HG02852 (cell line): ENCODE measurements around the gene MYLK3.

Experiments used
- ATAC-seq: cut with Tn5 transposase; IDR thresholded peaks from one replicate; pipeline ENCODE4 v1.9.1; 2021; ENCODE audit warnings: mild to moderate bottlenecking, moderate library complexity; ENCODE audit not compliant: unreplicated experiment

Gene MYLK3

DNA sequence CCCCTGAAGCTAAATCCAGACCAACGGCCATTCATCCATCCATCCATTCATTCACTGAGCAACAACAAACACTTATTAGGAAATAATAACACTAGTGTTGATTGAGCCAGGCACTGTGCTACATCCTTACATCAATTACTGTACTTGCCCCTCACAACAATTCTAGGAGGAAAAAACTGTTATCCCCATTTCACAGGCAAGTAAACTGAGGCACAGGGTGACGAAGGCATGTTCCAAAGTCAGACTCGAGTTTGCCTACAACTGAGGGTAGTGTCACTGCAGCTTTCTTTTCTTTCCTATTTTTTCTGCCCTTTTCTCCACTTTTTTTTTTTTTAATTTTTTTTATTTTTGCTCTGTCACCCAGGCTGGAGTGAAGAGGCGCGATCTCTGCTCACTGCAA, 11.2 kb upstream of the MYLK3 start:
- no peak for ATAC-seq

DNA sequence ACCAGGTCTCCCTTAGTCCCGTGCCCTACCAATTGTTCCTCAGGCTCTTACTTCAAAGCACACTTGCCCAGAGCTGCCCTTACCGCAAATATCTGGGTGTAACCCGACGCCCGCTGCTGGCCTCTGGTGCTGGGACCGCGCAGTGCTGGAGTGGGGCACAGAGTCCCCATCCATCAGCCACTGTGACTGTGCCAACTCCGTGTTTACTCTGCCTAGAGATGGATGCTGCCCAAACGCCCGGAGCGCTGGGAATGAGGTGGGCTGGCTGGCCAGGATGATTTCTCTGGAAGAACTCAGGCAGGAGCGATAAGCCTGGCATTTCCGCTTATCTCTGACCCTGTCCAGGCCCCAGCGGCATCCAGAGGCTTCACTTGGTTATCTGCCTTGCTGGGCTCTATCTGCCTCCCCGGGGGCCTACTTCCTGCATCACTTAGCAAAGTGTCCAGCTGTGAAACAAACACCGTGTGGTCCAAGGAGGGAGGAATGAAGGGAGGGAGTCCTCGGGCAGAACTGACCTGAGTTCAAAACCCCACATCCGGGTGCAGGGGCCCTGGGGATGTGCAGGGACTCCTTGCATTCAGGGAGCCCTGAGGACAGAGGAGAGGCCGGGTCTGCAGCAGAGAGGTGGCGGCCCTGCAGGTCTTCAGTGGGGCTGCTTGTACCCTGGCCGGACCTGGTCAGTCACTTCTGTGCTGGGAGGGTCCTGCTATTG, 9.4 kb upstream of the MYLK3 start:
- ATAC-seq: no peak

DNA sequence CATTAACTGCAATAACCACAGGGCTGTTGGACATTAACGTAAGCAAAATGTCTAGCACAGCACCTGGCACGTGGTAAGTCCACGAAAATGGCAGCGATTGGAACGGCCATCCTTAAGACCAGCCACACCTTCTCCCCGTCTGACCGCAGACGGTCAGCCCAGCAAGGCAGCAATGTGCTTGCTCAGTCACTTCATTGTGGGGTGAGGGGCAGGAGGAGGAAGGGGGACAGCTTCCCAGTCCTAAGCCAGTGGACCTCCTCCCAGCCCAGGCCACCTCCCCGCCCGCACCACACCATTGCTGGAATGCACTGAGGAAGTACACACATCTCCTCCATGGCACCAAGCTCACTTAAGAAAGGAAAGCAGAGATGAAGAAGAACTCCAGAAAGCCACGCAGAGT, 8.6 kb upstream of the MYLK3 start:
- ATAC-seq: no peak

DNA sequence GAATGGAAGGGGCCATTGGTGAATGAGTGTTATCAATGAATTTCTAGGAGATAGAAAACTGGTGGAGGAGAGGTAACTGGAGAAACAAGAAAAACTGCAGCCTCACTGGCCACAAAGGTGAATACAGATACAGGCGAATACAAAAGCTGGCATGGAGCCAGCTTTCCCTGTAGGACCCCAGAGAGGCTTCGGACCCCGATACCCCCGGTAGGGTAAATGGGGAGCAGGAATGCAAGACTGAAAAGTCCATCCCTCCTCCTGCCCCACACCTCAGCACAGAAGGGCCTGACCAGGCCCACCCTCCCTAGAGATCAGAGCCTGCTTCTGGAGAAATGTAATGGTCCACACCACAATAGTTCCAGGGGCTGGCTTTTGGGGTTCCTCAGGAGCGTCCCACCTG, 4.9 kb upstream of the MYLK3 start:
- ATAC-seq: no peak

DNA sequence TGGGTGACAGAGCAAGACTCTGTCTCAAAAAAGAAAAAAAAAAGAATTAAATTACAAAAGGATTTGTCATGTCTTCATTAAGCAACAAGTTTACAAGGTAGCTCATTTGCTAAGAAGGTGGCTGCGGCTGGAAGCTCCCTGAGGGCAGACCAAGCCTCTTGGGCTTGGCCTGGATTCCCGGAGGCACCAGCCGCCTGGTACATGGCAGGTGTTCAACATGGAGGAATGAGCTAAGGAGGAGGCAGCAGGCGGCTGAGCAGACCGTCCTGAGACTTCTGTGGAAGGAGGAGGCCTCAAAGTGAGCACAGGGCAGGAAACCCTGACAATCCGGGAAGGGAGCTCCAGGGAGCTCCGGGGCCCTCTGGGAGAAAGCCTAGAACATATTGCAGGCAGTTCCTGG, 3.2 kb upstream of the MYLK3 start:
- ATAC-seq: no peak

DNA sequence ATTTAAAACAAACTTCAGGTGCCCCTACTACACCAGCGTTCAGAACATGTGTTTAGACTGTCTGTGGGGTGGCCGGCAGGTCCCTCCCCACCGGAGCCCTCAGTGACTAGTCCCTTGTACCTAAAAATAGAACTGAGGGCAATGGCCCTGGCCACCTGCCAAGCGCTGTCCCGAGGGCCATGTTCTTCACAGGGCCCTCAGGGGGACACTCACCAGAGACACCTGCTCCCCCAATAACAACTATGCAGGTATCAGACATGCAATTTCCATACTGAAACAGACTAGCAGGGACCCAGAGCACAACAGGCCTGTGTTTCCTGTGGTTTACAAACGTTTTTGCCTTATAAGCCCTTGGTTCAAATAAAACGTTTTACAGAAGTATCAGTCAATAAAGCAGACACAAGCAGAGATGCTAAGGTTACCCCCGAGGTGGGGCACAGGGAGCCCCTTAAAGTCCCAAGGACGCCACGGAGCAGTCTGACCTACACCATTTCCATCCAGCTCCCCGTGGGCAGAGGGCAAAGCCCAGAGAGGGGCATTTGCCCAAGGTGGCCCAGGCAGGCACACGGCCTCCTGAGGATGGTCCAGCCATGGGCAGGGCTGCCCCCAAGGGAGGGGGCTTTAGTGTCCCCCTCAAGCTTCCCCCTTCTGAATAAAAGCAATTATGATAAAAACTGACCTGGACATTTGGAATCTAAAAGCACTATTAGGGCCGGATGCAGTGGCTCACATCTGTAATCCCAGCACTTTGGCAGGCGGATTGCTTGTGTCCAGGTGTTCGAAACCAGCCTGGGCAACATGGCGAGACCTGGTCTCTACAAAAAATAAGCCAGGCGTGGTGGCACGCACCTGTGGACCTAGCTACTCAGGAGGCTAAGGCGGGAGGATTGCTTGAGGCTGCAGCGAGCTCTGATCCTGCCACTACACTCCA, 896 bp upstream of the MYLK3 start:
- peak; percentile 64 for ATAC-seq

DNA sequence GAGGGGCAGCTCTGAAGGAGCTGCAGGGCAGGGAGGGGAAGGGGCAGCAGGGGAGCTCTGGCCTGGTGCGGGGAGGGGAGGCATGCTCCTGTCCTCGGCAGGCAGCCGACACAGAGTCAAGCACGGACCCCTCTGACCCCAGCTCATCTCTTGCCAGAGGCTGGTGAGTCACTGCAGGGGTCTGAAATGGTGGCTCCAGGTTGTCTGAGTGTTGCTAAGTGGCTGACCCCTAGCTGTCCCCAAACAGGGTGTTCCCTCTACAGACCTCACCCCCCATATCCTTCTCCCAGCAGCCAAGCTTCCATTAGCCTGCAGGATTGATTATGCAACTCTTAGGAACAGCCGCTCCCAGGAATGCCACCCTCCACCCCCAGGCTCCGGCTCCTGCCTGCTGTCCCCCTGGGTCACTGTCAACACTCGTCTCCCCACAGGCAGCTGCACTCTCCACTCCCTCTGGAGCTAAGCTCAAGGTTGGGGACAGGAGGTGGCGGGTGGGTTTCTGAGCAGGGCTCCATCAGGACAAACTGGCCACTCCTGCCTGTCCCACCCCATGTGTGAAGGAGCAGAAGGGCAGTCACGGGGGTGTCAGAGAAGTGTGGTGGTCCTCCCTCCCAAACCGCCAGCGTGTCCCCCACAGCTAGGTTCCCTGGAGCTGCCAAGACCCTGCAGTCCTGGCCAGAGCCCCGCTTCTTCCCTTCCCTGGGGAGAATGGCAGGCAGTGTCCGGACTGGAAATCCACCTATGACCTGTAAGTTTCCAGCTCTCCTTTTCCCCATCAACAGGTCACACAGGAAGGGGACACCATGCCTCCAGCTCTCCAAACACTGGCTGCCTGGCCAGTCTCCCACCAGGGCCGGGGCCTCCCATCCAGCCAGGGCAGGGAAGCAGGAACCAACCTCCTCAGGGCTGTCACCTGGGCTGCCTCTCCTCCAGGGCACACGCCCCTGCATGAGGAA, 1.0 kb downstream of the MYLK3 start:
- no peak for ATAC-seq

DNA sequence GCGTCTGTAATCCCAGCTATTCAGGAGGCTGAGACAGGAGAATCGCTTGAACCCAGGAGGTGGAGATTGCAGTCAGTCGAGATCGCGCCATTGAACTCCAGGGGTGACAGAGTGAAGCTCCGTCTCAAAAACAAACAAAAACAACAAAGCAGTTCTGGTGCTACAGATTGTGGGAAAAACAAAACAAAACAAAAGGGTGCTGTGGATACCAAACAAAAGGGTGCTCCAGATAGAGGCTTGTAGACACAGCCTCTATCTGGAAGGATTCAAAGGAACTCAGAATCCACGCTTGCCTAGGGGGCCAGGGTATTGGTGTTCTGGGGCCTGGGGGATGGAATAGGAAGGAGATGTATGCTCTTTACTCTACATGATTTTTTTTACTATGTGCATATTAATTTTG, 2.5 kb downstream of the MYLK3 start:
- ATAC-seq: no peak

DNA sequence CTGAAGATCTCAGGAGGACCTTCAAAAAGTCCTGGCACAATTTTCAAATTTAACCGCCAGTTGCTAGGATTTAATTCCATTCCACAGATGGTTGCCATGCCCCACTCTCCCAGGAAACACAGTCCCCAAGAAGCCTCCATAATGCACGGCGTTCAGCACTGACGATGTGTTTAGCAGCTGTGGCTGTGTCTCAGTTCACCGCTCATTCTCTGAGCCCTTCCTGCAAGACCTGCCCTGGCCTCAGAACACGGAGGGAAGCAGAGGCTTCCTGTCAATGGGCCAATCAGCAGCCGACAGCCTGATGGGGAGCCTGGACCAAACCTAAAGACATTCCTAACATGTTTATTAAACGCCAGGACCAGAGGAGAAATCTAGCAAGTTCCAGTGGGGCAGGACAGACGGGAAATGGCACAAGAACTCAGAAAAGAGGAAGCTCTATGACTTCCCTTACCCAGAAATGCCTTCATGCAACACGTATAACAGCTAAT, 4.9 kb downstream of the MYLK3 start:
- ATAC-seq: peak; percentile 64

DNA sequence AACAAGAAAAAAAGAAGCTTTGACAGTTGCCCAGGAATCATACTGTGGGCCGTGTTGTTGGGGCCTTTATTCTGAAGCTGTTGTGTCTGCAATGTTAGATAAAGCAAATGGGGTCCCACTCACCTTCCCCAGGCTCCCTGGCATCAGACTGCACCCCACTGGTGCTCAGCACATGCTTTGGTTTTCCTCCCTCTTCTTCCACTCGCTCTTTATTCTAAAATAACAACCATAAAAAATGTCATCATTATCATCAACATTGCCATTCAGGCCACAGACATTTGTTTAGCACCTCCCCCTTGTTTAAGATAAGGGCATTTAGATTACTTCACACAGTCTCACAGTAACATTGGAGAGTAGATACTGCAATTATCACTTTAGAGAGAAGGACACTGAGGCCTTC, 8.2 kb downstream of the MYLK3 start:
- ATAC-seq: no peak

DNA sequence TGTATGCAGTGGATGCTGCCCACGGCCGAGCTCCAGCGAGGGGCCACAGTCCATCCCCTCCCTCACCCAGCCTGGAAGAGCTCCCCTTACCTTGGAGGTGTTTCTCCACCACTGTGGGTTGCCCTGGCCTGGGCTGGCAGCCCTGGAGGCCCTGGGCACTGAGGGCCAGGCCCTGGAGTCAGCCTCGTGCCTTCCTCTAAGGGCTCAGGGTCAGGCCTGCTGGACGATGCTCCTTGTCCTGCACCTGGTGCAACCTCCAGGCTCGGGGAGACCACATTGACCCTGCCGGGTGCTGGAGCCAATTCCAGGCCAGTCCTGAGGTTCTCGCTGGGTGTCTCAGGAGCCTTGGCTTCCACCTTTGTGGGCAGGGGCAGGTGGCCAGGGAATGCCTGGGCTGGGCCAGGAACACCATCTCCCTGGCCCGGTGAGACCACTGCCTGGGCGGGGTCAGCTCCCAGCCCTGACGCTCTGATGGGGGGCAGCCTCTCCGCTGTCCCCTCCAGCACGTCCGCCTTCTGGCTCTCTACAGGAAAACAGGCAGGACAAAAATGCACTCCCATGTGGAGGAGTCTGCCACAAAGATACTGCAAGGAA, 10.4 kb downstream of the MYLK3 start:
- no peak for ATAC-seq

DNA sequence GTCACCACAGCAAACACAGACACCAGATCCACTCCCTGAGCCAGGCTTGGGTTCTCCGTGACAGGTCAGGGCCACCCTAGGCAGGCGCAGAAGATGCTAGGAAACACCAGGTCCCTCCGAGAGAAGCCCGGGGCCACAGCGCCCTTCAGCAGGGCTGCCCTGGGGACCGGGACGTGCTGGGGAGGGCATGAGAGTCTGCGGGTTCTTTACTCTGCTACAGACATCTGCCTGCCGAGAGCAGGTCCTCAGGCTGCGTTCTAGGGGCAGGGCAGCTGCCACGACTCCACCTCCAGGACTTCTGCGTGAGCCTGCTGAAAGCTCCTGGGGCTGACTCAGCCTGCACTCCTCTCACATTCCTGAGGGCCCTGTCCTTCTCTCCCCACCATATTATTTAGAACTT, 11.4 kb downstream of the MYLK3 start:
- no peak for ATAC-seq

DNA sequence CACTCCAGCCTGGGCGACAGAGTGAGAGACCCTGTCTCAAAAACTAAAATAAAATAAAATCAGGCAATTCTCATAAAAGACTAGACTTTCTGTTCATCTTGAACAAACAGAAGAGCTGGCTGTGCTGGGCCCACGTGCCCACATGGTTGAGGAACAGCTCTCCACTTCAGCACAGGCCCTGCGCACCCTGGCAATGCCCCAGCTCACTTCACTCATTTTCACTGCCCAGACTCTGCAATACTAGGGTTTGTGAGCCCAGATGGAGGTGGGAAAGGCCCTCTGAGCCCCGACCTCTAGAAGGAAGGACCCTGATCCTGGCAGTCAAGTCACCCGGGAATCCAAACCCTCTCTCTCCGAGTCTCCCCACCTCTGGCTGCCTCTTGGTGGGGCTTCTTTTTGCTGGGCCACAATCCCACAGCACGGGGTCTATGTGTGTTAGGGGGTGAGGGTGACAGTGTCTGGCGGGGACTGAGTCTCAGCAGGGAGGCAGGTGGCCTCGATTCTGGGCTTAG, 14.8 kb downstream of the MYLK3 start:
- ATAC-seq: no peak

DNA sequence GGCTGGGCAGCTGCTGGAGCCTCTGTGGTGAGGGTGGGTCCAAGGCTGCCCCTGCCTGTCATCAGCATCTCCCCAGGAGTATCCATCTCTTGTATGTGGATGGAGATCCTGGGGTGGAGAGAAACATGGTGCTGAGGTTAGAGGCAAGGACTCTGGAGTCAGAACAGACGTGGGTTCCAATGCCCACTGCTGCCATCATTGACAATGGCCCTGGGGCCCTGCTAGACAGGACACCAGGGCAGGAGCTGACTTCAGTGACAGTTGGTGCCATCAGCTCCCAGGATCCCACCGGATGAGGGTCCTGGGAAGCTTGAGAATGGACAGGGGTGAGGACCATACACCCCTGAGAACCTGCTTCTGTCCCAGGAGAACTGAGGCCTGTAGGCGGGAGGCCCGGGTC, 15.6 kb downstream of the MYLK3 start:
- ATAC-seq: no peak

DNA sequence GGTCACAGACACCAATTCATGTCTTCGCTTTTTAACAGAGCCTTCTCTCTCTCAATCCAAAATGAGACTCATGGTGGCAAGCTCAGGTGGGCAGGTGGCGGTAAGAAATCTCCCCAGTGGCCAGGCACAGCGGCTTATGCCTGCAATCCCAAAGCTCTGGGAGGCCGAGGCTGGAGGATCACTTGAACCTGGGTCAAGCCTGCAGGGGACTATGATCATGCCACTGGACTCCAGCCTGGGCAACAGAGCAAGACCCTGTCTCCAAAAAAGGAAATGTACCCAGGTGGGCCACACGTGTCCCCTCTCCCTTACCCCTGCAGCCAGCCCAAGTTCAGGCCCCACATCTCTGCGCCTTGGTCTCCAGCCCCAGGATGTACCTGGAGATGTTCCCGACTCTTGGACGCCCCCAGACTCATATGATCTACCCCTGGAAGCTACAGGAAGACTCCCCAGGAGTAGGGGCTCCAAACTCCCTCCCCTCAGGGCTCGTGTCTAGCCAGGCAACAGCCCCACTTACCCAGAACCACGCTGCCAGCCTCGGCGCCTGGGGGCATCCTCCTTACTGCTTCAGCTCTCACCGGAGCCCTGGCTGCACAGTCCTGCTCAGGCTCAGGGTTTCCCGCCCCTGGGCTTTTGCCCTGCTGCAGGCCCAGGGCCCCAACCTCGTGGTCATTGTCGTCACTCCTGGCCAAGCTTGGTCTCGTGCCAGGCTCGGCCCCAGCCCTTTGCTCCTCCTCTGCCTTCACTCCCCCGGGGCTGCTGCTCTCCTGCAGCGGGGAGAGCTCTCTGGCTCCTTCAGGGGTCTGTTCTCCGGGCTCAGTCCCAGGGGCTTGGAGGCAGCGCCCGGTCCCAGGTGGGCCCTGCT, 16.2 kb downstream of the MYLK3 start:
- ATAC-seq: no peak

DNA sequence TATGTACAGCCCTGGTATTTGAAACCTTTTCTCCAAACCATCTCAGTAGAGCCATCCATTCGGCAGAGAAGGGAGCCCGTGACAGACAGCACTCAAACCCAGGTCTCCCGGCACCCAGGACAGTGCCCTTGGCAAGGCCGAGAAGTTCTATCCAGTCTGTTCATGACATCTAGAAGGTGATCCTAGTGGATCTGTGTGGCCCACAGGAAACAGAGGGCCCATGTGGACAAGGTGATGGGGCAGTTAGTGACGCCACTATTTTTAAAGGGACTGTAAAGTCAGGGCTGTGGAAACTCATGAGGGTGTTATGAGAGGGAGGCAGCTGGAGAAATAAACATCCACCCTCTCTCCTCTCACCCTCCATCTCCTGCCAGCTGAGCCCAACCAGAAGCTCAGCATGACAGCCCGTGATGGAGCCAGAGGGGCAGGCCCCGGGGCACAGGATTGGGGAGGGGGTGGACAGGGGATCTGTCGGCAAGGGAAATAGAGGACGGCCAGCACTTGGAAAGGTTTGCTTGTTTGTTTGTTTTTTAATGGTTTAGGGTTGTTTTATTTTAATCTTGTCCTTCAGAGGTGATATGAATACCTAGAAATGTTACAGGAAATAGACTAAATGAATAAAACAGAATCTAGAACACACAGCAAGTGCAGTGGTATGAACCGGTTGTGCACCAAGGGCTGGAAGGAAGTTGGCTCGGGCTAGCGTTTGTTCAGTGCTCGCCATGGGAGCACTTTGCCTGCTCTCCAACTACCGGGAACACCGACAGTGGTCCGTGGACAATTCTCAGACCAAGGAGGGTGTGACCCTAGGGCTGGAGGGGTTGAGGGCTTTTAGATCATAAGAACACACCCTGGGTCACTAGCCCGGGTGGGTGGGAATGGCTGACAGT, 17.1 kb downstream of the MYLK3 start:
- no peak for ATAC-seq

DNA sequence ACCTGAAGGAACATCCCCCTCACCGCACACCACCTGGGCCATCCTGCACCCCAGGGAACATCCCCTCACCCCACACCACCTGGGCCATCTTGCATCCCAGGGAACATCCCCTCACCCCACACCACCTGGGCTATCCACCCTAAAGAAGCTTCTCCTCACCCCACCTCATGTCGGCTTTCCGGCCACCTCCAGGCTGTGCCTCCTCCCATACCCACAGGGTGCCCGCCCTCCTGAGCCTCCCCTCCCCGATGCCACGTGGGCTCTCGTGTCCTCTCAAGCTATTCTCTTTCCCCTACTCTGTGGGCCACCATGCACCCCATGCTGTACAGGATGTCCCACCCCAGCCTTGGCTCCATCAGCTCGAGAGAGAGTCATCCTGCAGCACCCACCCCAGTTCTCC, 18.0 kb downstream of the MYLK3 start:
- no peak for ATAC-seq

DNA sequence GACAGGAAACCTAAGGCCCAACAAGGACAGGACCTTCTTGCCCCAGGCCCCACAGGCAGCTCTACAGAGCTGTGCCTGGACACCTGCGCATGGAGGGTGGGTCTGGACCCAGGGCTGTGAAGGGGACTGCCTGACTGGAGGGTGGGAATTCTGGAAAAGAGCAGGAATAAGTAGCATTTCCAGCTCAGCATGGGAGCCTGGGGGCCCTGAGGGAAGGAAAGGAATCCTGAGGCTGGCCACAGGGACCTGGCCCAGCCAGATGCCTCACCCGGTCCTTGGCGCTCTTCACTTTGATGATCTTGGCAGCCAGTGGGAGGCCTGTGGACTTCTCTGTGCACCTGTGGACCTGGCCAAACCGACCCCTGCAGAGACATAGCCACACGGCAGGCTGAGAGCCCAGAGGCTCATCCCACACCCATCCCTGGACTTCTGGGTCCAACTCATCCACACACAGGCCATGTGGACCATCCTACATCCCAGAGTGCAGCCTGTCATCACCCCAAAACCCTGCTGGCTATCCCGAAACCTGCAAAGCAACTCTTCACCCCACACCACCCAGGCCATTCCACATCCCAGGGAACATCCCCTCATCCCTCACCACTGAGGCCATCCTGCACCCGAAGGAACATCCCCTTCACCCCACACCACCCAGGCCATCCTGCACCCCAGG, 18.7 kb downstream of the MYLK3 start:
- no peak for ATAC-seq
